ENCODE results near the gene GBX1.

GRCh38 chr7:151119055-151119415, 48.5 kb downstream of the GBX1 start:
- no peak for TF ChIP-seq CTCF (IDR thresholded peaks at IDR 0.05; ENCODE audit: extremely low read depth in 1 of 2, insufficient read depth in 1 of 2, low read depth in 1 of 2, low read length in 2 of 2)
- TF ChIP-seq, protein P1, sequence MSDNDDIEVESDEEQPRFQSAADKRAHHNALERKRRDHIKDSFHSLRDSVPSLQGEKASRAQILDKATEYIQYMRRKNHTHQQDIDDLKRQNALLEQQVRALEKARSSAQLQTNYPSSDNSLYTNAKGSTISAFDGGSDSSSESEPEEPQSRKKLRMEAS (IDR thresholded peaks at IDR 0.05; ENCODE audit: insufficient read depth, insufficient read length), result no peak
- TF ChIP-seq EZH2 (IDR thresholded peaks at IDR 0.05; ENCODE audit: borderline replicate concordance, low read depth, low read length, severe bottlenecking), result no peak

All from endothelial cell of umbilical vein (primary cell).